H9 (cell line): ENCODE data around the gene GALNT2. TPM values are rescaled to one million over a fixed set of nuclear protein-coding genes. Genes with fewer than 3 reads are reported as not detected.
A peak's percentile ranks its signal among the peaks of the same experiment; 100 is the strongest.

Source experiments
- DNase-seq: peaks from one replicate; pipeline ENCODE4 v3.0.0-alpha.2; 2017
- H2AFZ ChIP-seq: one replicate; pipeline ENCODE4 v1.6.1; 2013; ENCODE audit warnings: mild to moderate bottlenecking, low read length, control low read depth, moderate library complexity
- H2AK5ac ChIP-seq: 2 replicates; pipeline ENCODE4 v1.6.1; 2013; ENCODE audit warnings: low read length, control low read depth, mixed read lengths; ENCODE audit not compliant: insufficient read length
- H2BK120ac ChIP-seq: one replicate; pipeline ENCODE4 v1.6.1; 2013; ENCODE audit warnings: low read depth, mild to moderate bottlenecking, low read length, control low read depth, inconsistent platforms; ENCODE audit not compliant: poor library complexity, severe bottlenecking
- H2BK12ac ChIP-seq: 2 replicates; pipeline ENCODE4 v1.6.1; 2013; ENCODE audit warnings: low read length, control low read depth, mixed read lengths, low read depth; ENCODE audit not compliant: insufficient read length
- H2BK15ac ChIP-seq: 2 replicates; pipeline ENCODE4 v1.6.1; 2013; ENCODE audit warnings: low read depth, low read length, control low read depth
- H2BK20ac ChIP-seq: one replicate; pipeline ENCODE4 v1.6.1; 2013; ENCODE audit warnings: low read depth, mild to moderate bottlenecking, low read length, control low read depth, inconsistent platforms; ENCODE audit not compliant: poor library complexity, severe bottlenecking
- H2BK5ac ChIP-seq: 2 replicates; pipeline ENCODE4 v1.6.1; 2013; ENCODE audit warnings: low read length, control low read depth, mixed read lengths; ENCODE audit not compliant: insufficient read length
- H3K14ac ChIP-seq: 2 replicates; pipeline ENCODE4 v1.6.1; 2013; ENCODE audit warnings: low read length, control low read depth; ENCODE audit not compliant: insufficient read depth
- H3K18ac ChIP-seq: 2 replicates; pipeline ENCODE4 v1.6.1; 2013; ENCODE audit warnings: low read depth, mild to moderate bottlenecking, mixed read lengths, low read length, control low read depth; ENCODE audit not compliant: insufficient read length
- H3K23ac ChIP-seq: 2 replicates; pipeline ENCODE4 v1.6.1; 2013; ENCODE audit warnings: low read length, control low read depth, mixed read lengths, low read depth; ENCODE audit not compliant: insufficient read length
- H3K23me2 ChIP-seq: 2 replicates; pipeline ENCODE4 v1.6.1; 2013; ENCODE audit warnings: low read depth, mild to moderate bottlenecking, mixed read lengths, low read length, control low read depth; ENCODE audit not compliant: insufficient read length, poor library complexity, severe bottlenecking
- H3K27ac ChIP-seq: 2 replicates; pipeline ENCODE4 v1.5.1; 2013; ENCODE audit warnings: low read length, control low read depth, mixed read lengths, low read depth; ENCODE audit not compliant: insufficient read length
- H3K27me3 ChIP-seq: 2 replicates; pipeline ENCODE4 v1.6.1; 2013; ENCODE audit warnings: low read length, control low read depth, inconsistent platforms; ENCODE audit not compliant: insufficient read depth
- H3K4ac ChIP-seq: 2 replicates; pipeline ENCODE4 v1.6.1; 2013; ENCODE audit warnings: low read depth, mild to moderate bottlenecking, control low read depth, inconsistent platforms, low read length, moderate library complexity
- H3K4me1 ChIP-seq: 2 replicates; pipeline ENCODE4 v1.6.1; 2013; ENCODE audit warnings: low read length, control low read depth, inconsistent platforms; ENCODE audit not compliant: insufficient read depth
- H3K4me2 ChIP-seq: 2 replicates; pipeline ENCODE4 v1.6.1; 2013; ENCODE audit warnings: low read length, control low read depth, mixed read lengths; ENCODE audit not compliant: insufficient read length, insufficient read depth
- H3K56ac ChIP-seq: 2 replicates; pipeline ENCODE4 v1.6.1; 2013; ENCODE audit warnings: low read depth, mild to moderate bottlenecking, mixed read lengths, low read length, control low read depth; ENCODE audit not compliant: insufficient read length
- H3K79me1 ChIP-seq: 2 replicates; pipeline ENCODE4 v1.6.1; 2013; ENCODE audit warnings: low read depth, mild to moderate bottlenecking, moderate library complexity, low read length, control low read depth, inconsistent platforms; ENCODE audit not compliant: insufficient read depth, poor library complexity, severe bottlenecking
- H3K79me2 ChIP-seq: 2 replicates; pipeline ENCODE4 v1.6.1; 2013; ENCODE audit warnings: low read length, control low read depth, inconsistent platforms; ENCODE audit not compliant: insufficient read depth
- H3K9ac ChIP-seq: 2 replicates; pipeline ENCODE4 v1.6.1; 2013; ENCODE audit warnings: low read length, control low read depth, mixed read lengths; ENCODE audit not compliant: insufficient read length; ENCODE audit errors: extremely low read depth
- H3K9me3 ChIP-seq: one replicate; pipeline ENCODE4 v1.6.1; 2013; ENCODE audit warnings: low read depth, low read length, inconsistent platforms; ENCODE audit not compliant: control insufficient read depth
- H3T11ph ChIP-seq: one replicate; pipeline ENCODE4 v1.6.1; 2013; ENCODE audit warnings: mild to moderate bottlenecking, low read length, control low read depth, inconsistent platforms
- H4K20me1 ChIP-seq: one replicate; pipeline ENCODE4 v1.6.1; 2013; ENCODE audit not compliant: control insufficient read depth, insufficient read length, insufficient read depth
- H4K5ac ChIP-seq: 2 replicates; pipeline ENCODE4 v1.6.1; 2013; ENCODE audit warnings: low read depth, mild to moderate bottlenecking, mixed read lengths, low read length, control low read depth; ENCODE audit not compliant: insufficient read length
- H4K8ac ChIP-seq: replicated peaks from 2 replicates; pipeline ENCODE4 v1.6.1; 2013; ENCODE audit warnings: low read length, control low read depth, mixed read lengths, low read depth; ENCODE audit not compliant: insufficient read length
- H4K91ac ChIP-seq: 2 replicates; pipeline ENCODE4 v1.6.1; 2013; ENCODE audit warnings: low read depth, mild to moderate bottlenecking, moderate library complexity, mixed read lengths, low read length, control low read depth; ENCODE audit not compliant: insufficient read length
- H3K27ac Mint-ChIP-seq, 3 experiments: 2 replicates in 2 of 3; 3 replicates in 1 of 3; pipeline ENCODE4 v1.8.0; 2020 to 2021; ENCODE audit warnings: mixed read lengths in 3 of 3, mild to moderate bottlenecking in 1 of 3, moderate library complexity in 1 of 3
- H3K27me3 Mint-ChIP-seq: 2 replicates; pipeline ENCODE4 v1.8.0; 2021; ENCODE audit warnings: low read depth, mild to moderate bottlenecking, moderate library complexity, mixed read lengths
- H3K36me3 Mint-ChIP-seq, 3 experiments: 2 replicates in 2 of 3; 3 replicates in 1 of 3; pipeline ENCODE4 v1.8.0; 2020 to 2021; ENCODE audit warnings: low read depth in 3 of 3, mixed read lengths in 3 of 3; ENCODE audit not compliant: insufficient read depth in 1 of 3
- H3K4me1 Mint-ChIP-seq, 2 experiments: 2 replicates each; pipeline ENCODE4 v1.8.0; 2020; ENCODE audit warnings: mixed read lengths in 2 of 2
- H3K4me3 Mint-ChIP-seq, 2 experiments: 2 replicates in 1 of 2; 3 replicates in 1 of 2; pipeline ENCODE4 v1.8.0; 2020 to 2021; ENCODE audit warnings: mild to moderate bottlenecking in 2 of 2, mixed read lengths in 2 of 2, moderate library complexity in 1 of 2
- H3K9me3 Mint-ChIP-seq, 2 experiments: 2 replicates in 1 of 2; 3 replicates in 1 of 2; pipeline ENCODE4 v1.8.0; 2020; ENCODE audit warnings: mild to moderate bottlenecking in 2 of 2, mixed read lengths in 2 of 2, moderate library complexity in 1 of 2
- CTCF ChIP-seq: fragments of 200-600 bp; sonication (generic); conservative IDR thresholded peaks from 3 replicates; pipeline ENCODE4 v1.8.0; 2021; ENCODE audit warnings: antibody characterized with exemption, mild to moderate bottlenecking
- WGBS: extraction: QIAGEN DNeasy Blood & Tissue Kit; methylation state at CpG from one replicate; pipeline ENCODE4 v1.1.7; 2013; ENCODE audit warnings: missing lambda C conversion rate, low lambda C conversion rate, mixed read lengths; ENCODE audit not compliant: insufficient read length; ENCODE audit errors: extremely low coverage; 5-methylcytosine and 5-hydroxymethylcytosine counted together
- total RNA-seq: library from RNA; stranded (reverse); gene quantifications from 2 replicates; pipeline ENCODE4 v1.2.1, GENCODE V29; 2021

GALNT2 gene
- total RNA-seq, 1 experiment from 2014 or later = 57.6 TPM

GRCh38 chr1:230143534-230143933 is 76.5 kb downstream of the GALNT2 start:
- no peak overlapping the region for H3K18ac ChIP-seq
- no peaks in the 10 kb centered on the region for H3K23me2 ChIP-seq
- no peaks in the 10 kb centered on the region for H3K27me3 ChIP-seq
- no peak overlapping the region for H2BK12ac ChIP-seq
- H2BK120ac ChIP-seq = no peak overlapping the region
- Mint-ChIP-seq H3K27me3 (peaks cover 1% of the 10 kb centered on the region; the same call in 1 of the 2 replicates), H3K27ac (peak overlapping the region in 1 of 3 experiments; percentile 80; a peak in 3 of 7 replicates), H3K9me3 (no peaks in the 10 kb centered on the region; a peak in 1 of 5 replicates), H3K4me1 (peaks cover 65 to 75% of the 10 kb centered on the region in 2 experiments), H3K4me3 (no peak overlapping the region), H3K36me3 (no peaks in the 10 kb centered on the region; a peak in 1 of 7 replicates)
- no peaks in the 10 kb centered on the region for H3K79me1 ChIP-seq
- H4K20me1 ChIP-seq = peaks cover 3% of the 10 kb centered on the region
- TF ChIP-seq CTCF = no peak
- no peak for DNase-seq
- H3K14ac ChIP-seq = no peak overlapping the region
- no peak overlapping the region for H2BK20ac ChIP-seq
- H2BK5ac ChIP-seq = no peak overlapping the region
- WGBS = no CpG with 5 or more reads among the region's 9 CpGs
- H2AK5ac ChIP-seq = no peak overlapping the region
- peaks cover 7% of the 10 kb centered on the region; the same call in 1 of the 2 replicates for H3K79me2 ChIP-seq
- no peak overlapping the region for H3K27ac ChIP-seq
- no peak overlapping the region for H4K5ac ChIP-seq
- no peak overlapping the region for H3K4me2 ChIP-seq
- H3K23ac ChIP-seq = no peak overlapping the region
- H4K91ac ChIP-seq = no peak overlapping the region
- no peak overlapping the region for H3K4ac ChIP-seq
- no peak overlapping the region for H2BK15ac ChIP-seq
- no peak overlapping the region for H4K8ac ChIP-seq
- no peaks in the 10 kb centered on the region for H3K9me3 ChIP-seq
- H3K56ac ChIP-seq = no peak overlapping the region
- no peak overlapping the region for H2AFZ ChIP-seq
- no peak overlapping the region for H3T11ph ChIP-seq
- H3K9ac ChIP-seq = no peak overlapping the region
- H3K4me1 ChIP-seq = peaks cover 2% of the 10 kb centered on the region; the same call in 1 of the 2 replicates
